Panc1 (cell line): ENCODE measurements around the gene USP11. TPM values are rescaled to one million over a fixed set of nuclear protein-coding genes. Genes with fewer than 3 reads are reported as not detected.

Experiments
- ATAC-seq: fragments of 200-7000 bp; cut with Tn5 transposase; 2 replicates; pipeline ENCODE4 v1.9.1; 2020; ENCODE audit warnings: mild to moderate bottlenecking, moderate library complexity
- BruUV-seq: library from RNA; stranded (reverse); fragments of 400-500 nt; replicated peaks from 2 replicates; lab custom pipeline; 2021; lab: Mats Ljungman, UMichigan
- CTCF ChIA-PET: fragments of 300-600 bp; sonication (Branson Sonifier 250); formaldehyde crosslinking; loops from one replicate; lab custom pipeline; 2022; ENCODE audit warnings: antibody characterized with exemption; lab: Charles Lee
- POLR2A ChIA-PET: fragments of 300-600 bp; sonication (Branson Sonifier 250); formaldehyde crosslinking; loops from one replicate; lab custom pipeline; 2022; ENCODE audit warnings: antibody characterized with exemption; lab: Charles Lee
- DNase-seq: peaks from one replicate; pipeline ENCODE4 v3.0.0-alpha.2; 2010; ENCODE audit warnings: low read depth, low spot score
- H3K27ac ChIP-seq: 2 replicates; pipeline ENCODE4 v1.5.1; 2011; ENCODE audit warnings: mild to moderate bottlenecking, low read length, inconsistent platforms
- H3K27me3 ChIP-seq: fragments of 200-500 bp; sonication (Bioruptor generic); 2 replicates; pipeline ENCODE4 v1.6.0; 2014; ENCODE audit warnings: low read length, inconsistent platforms; ENCODE audit not compliant: control insufficient read depth, insufficient read depth
- H3K36me3 ChIP-seq: fragments of 200-500 bp; sonication (Bioruptor generic); 2 replicates; pipeline ENCODE4 v1.5.1; 2014; ENCODE audit warnings: inconsistent platforms, mild to moderate bottlenecking, low read length, moderate library complexity; ENCODE audit not compliant: control insufficient read depth, insufficient read depth
- H3K4me1 ChIP-seq: 2 replicates; pipeline ENCODE4 v1.5.1; 2011; ENCODE audit warnings: inconsistent platforms, mild to moderate bottlenecking, low read length, moderate library complexity; ENCODE audit not compliant: control insufficient read depth, insufficient read depth
- H3K4me3 ChIP-seq, 2 experiments: 2 replicates each; pipeline ENCODE4 v1.5.1; 2011 to 2012; ENCODE audit warnings: low read depth in 2 of 2, low read length in 2 of 2, mild to moderate bottlenecking in 2 of 2, inconsistent platforms in 1 of 2, moderate library complexity in 1 of 2
- H3K9me3 ChIP-seq: fragments of 200-500 bp; sonication (Bioruptor generic); 2 replicates; pipeline ENCODE4 v1.5.1; 2014; ENCODE audit warnings: low read depth, mild to moderate bottlenecking, inconsistent platforms, low read length, moderate library complexity; ENCODE audit not compliant: control insufficient read depth, insufficient read depth
- CTCF ChIP-seq: fragments of 450-650 bp; IDR thresholded peaks from 2 replicates; pipeline ENCODE4 v1.5.1; 2017; ENCODE audit warnings: mild to moderate bottlenecking
- POLR2AphosphoS5 ChIP-seq: IDR thresholded peaks from 2 replicates; pipeline ENCODE4 v1.6.1; 2012; ENCODE audit warnings: mild to moderate bottlenecking, low read depth, low read length, moderate library complexity
- REST ChIP-seq, 2 experiments: IDR thresholded peaks; 2 replicates each; pipeline ENCODE4 v1.6.1; 2011 to 2012; ENCODE audit warnings: low read depth in 2 of 2, control low read depth in 1 of 2, low read length in 1 of 2, mild to moderate bottlenecking in 1 of 2, moderate library complexity in 1 of 2; ENCODE audit not compliant: insufficient read depth in 1 of 2
- SIN3A ChIP-seq: IDR thresholded peaks from 2 replicates; pipeline ENCODE4 v1.6.1; 2012; ENCODE audit warnings: low read depth, mild to moderate bottlenecking, low read length, moderate library complexity, borderline replicate concordance; ENCODE audit not compliant: insufficient read depth
- TCF7L2 ChIP-seq: IDR thresholded peaks from 2 replicates; pipeline ENCODE4 v1.6.1; 2011; ENCODE audit warnings: mild to moderate bottlenecking, low read depth, low read length, inconsistent platforms
- in situ Hi-C: cut with HindIII; loops from 2 replicates; pipeline ENCODE4 v1.10.0; 2016; ENCODE audit warnings: low sequenced_read_pairs, low pct_unique_long_range_greater_than_20kb
- intact Hi-C: fragments of 100-400 bp; cut with micrococcal nuclease; formaldehyde crosslinking; loops from one replicate; pipeline ENCODE4 v1.10.0; 2022; ENCODE audit not compliant: unreplicated experiment
- total RNA-seq: library from RNA; stranded (reverse); gene quantifications from one replicate; pipeline ENCODE4 v1.2.1, GENCODE V29; 2021; ENCODE audit not compliant: unreplicated experiment

Gene USP11
- total RNA-seq, 1 experiment from 2014 or later, result 82.4 TPM

GRCh38 chrX:47221756-47222155, 11.1 kb upstream of the USP11 start (continued):
- TF ChIP-seq POLR2AphosphoS5, result no peak

- BruUV-seq, result no TSS peak
- ATAC-seq (no peak), DNase-seq (no peak)
- intact Hi-C loops (no loop called here), in situ Hi-C loops (no loop called here)
- no peaks in the 10 kb centered on the region for H3K9me3 ChIP-seq
- H3K36me3 ChIP-seq, result peaks cover 19% of the 10 kb centered on the region
- H3K27ac ChIP-seq, result no peak overlapping the region
- no peak overlapping the region for H3K4me3 ChIP-seq
- peaks cover 7% of the 10 kb centered on the region; the same call in 1 of the 2 replicates for H3K4me1 ChIP-seq
- CTCF ChIA-PET, result no interaction called here
- no peaks in the 10 kb centered on the region for H3K27me3 ChIP-seq
- TF ChIP-seq TCF7L2 (no peak), SIN3A (no peak), POLR2AphosphoS5 (no peak), REST (IDR thresholded peaks at IDR 0.05; ENCODE audit: insufficient read depth in 1 of 2, low read depth in 2 of 2, low read length in 1 of 2) (no peak), CTCF (no peak)
- POLR2A ChIA-PET, result no interaction called here
Measured at GRCh38 chrX:47222751-47223350, 10.0 kb upstream of the USP11 start.

GRCh38 chrX:47223476-47224250, 9.1 kb upstream of the USP11 start:
- DNase-seq, result no peak
- no peak for ATAC-seq
- H3K4me1 ChIP-seq, result peaks cover 7% of the 10 kb centered on the region; the same call in 1 of the 2 replicates
- intact Hi-C loops, result no loop called here
- in situ Hi-C loops, result no loop called here
- H3K9me3 ChIP-seq, result no peaks in the 10 kb centered on the region
- H3K4me3 ChIP-seq, result no peak overlapping the region
- no peak overlapping the region for H3K27ac ChIP-seq
- ChIA-PET POLR2A (no interaction called here), CTCF (interaction anchor here (0.6 kb wide), 1 partner anchor 61 kb away, joined by 5 read pairs; no protein-coding TSS in a partner anchor)
- TF ChIP-seq REST (IDR thresholded peaks at IDR 0.05; ENCODE audit: insufficient read depth in 1 of 2, low read depth in 2 of 2, low read length in 1 of 2) (no peak), CTCF (no peak), POLR2AphosphoS5 (no peak), SIN3A (no peak), TCF7L2 (no peak)
- H3K36me3 ChIP-seq, result peaks cover 23% of the 10 kb centered on the region
- H3K27me3 ChIP-seq, result no peaks in the 10 kb centered on the region
- no TSS peak for BruUV-seq
